Measurements from ENCODE around the gene CLPTM1.

DNA sequence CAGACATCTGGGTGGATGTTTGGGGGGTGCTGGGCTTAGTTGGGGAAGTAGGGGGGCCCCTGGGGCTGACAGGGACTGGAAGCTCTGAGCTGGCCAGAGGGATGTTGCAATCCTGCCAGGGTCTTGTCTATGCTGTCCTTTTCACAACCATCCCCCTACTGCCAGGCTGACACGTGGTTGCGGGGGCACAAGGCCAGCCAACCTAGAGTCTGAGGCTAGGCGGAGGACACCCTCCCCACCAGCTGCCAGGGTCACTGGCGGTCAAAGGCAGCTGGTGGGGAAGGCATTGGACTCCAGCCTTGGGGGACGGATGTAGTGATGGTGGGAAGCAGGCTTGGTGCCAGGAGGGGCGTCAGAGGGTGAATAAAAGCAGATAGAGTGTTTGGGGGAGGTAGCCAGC lies 42.3 kb upstream of the CLPTM1 start:
- TF ChIP-seq, protein P1, sequence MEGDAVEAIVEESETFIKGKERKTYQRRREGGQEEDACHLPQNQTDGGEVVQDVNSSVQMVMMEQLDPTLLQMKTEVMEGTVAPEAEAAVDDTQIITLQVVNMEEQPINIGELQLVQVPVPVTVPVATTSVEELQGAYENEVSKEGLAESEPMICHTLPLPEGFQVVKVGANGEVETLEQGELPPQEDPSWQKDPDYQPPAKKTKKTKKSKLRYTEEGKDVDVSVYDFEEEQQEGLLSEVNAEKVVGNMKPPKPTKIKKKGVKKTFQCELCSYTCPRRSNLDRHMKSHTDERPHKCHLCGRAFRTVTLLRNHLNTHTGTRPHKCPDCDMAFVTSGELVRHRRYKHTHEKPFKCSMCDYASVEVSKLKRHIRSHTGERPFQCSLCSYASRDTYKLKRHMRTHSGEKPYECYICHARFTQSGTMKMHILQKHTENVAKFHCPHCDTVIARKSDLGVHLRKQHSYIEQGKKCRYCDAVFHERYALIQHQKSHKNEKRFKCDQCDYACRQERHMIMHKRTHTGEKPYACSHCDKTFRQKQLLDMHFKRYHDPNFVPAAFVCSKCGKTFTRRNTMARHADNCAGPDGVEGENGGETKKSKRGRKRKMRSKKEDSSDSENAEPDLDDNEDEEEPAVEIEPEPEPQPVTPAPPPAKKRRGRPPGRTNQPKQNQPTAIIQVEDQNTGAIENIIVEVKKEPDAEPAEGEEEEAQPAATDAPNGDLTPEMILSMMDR (IDR thresholded peaks at IDR 0.05; ENCODE audit: extremely low read depth in 1 of 2, insufficient read depth in 1 of 2, low read depth in 1 of 2, low read length in 2 of 2) = no peak
- TF ChIP-seq EZH2 (IDR thresholded peaks at IDR 0.05; ENCODE audit: borderline replicate concordance, low read depth, low read length, severe bottlenecking) (no peak), POLR2A (IDR thresholded peaks at IDR 0.05; ENCODE audit: low read depth, low read length) (no peak), MYC (IDR thresholded peaks at IDR 0.05; ENCODE audit: low read depth, low read length) (no peak), JUN (IDR thresholded peaks at IDR 0.05; ENCODE audit: borderline replicate concordance, insufficient read depth, insufficient read length, low read depth) (no peak), POLR2AphosphoS5 (IDR thresholded peaks at IDR 0.05; ENCODE audit: insufficient read depth, low read depth, low read length) (no peak), GATA2 (IDR thresholded peaks at IDR 0.05; ENCODE audit: insufficient read depth, insufficient read length, low read depth, low read length) (no peak), FOS (IDR thresholded peaks at IDR 0.05; ENCODE audit: borderline replicate concordance, insufficient read depth, low read length) (no peak)
- TF ChIP-seq, protein P2, sequence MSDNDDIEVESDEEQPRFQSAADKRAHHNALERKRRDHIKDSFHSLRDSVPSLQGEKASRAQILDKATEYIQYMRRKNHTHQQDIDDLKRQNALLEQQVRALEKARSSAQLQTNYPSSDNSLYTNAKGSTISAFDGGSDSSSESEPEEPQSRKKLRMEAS (IDR thresholded peaks at IDR 0.05; ENCODE audit: insufficient read depth, insufficient read length) = no peak

Measured in endothelial cell of umbilical vein (primary cell).